GM11168 (cell line): ENCODE measurements around the gene UBE2J2.

Source experiments
- in situ Hi-C: fragments of 300-500 bp; cut with MboI; formaldehyde crosslinking; loops from one replicate; pipeline ENCODE4 v1.12.0; 2022; ENCODE audit warnings: low sequenced_read_pairs; ENCODE audit not compliant: unreplicated experiment

UBE2J2 gene

GRCh38 chr1:1310109-1310385 is 36.4 kb upstream of the UBE2J2 start:
- in situ Hi-C loops, result no loop called here

- in situ Hi-C loops, result no loop called here
These were observed 35.8 kb upstream of the UBE2J2 start for GRCh38 chr1:1309251-1310108.

- in situ Hi-C loops, result no loop called here
These were observed 35.1 kb upstream of the UBE2J2 start for GRCh38 chr1:1308756-1309250.

GRCh38 chr1:1307923-1308755 is 34.5 kb upstream of the UBE2J2 start, which contains the start of the genes ACAP3 and PUSL1:
Gene ACAP3 (minus strand): TSS chr1:1307930. CDS start chr1:1307815, 115 bp downstream.
Gene PUSL1 (plus strand): TSS chr1:1308597. CDS start chr1:1308644, 47 bp downstream.
- in situ Hi-C loops, result no loop called here

GRCh38 chr1:1307261-1307922 is 33.7 kb upstream of the UBE2J2 start:
- in situ Hi-C loops, result no loop called here

GRCh38 chr1:1306661-1307260 is 33.1 kb upstream of the UBE2J2 start:
- in situ Hi-C loops, result no loop called here

GRCh38 chr1:1306070-1306660 is 32.5 kb upstream of the UBE2J2 start:
- in situ Hi-C loops, result no loop called here

- in situ Hi-C loops, result no loop called here
These were observed 31.8 kb upstream of the UBE2J2 start for GRCh38 chr1:1305300-1306069.

GRCh38 chr1:1304331-1305299 is 31.0 kb upstream of the UBE2J2 start:
- in situ Hi-C loops, result no loop called here

- in situ Hi-C loops, result no loop called here
These were observed 30.1 kb upstream of the UBE2J2 start for GRCh38 chr1:1303736-1304135.

- in situ Hi-C loops, result no loop called here
These were observed 29.4 kb upstream of the UBE2J2 start for GRCh38 chr1:1302951-1303509.

GRCh38 chr1:1302006-1302430 is 28.4 kb upstream of the UBE2J2 start:
- in situ Hi-C loops, result no loop called here

GRCh38 chr1:1300352-1300739 is 26.7 kb upstream of the UBE2J2 start:
- in situ Hi-C loops, result no loop called here

- in situ Hi-C loops, result no loop called here
These were observed 26.2 kb upstream of the UBE2J2 start for GRCh38 chr1:1299686-1300351.

- in situ Hi-C loops, result no loop called here
These were observed 25.4 kb upstream of the UBE2J2 start for GRCh38 chr1:1298861-1299685.

- in situ Hi-C loops, result no loop called here
These were observed 24.3 kb upstream of the UBE2J2 start for GRCh38 chr1:1297802-1298424.
